AG10803 (cell line): ENCODE measurements around the gene EEIG1.

Experiments used
- DNase-seq: peaks from one replicate; pipeline ENCODE4 v3.0.0; 2010; ENCODE audit warnings: low read depth
- H3K4me3 ChIP-seq: 2 replicates; pipeline ENCODE4 v1.5.1; 2011; ENCODE audit warnings: mild to moderate bottlenecking, low read length, control low read depth
- TF ChIP-seq, protein P1 (sequence below): conservative IDR thresholded peaks from 2 replicates; pipeline ENCODE4 v1.5.1; 2011; ENCODE audit warnings: mild to moderate bottlenecking, low read length, control low read depth, inconsistent platforms

The EEIG1 gene

GRCh38 chr9:127979015-127979332 is 1.8 kb downstream of the EEIG1 start:
- H3K4me3 ChIP-seq: peak overlapping the region; percentile 89
- no peak for DNase-seq
- TF ChIP-seq, protein P1, sequence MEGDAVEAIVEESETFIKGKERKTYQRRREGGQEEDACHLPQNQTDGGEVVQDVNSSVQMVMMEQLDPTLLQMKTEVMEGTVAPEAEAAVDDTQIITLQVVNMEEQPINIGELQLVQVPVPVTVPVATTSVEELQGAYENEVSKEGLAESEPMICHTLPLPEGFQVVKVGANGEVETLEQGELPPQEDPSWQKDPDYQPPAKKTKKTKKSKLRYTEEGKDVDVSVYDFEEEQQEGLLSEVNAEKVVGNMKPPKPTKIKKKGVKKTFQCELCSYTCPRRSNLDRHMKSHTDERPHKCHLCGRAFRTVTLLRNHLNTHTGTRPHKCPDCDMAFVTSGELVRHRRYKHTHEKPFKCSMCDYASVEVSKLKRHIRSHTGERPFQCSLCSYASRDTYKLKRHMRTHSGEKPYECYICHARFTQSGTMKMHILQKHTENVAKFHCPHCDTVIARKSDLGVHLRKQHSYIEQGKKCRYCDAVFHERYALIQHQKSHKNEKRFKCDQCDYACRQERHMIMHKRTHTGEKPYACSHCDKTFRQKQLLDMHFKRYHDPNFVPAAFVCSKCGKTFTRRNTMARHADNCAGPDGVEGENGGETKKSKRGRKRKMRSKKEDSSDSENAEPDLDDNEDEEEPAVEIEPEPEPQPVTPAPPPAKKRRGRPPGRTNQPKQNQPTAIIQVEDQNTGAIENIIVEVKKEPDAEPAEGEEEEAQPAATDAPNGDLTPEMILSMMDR: no peak

GRCh38 chr9:127977884-127978647 is 2.7 kb downstream of the EEIG1 start:
- H3K4me3 ChIP-seq: peak overlapping the region; percentile 89
- TF ChIP-seq, protein P1: peak; percentile 22
- peak; percentile 85 for DNase-seq

DNA sequence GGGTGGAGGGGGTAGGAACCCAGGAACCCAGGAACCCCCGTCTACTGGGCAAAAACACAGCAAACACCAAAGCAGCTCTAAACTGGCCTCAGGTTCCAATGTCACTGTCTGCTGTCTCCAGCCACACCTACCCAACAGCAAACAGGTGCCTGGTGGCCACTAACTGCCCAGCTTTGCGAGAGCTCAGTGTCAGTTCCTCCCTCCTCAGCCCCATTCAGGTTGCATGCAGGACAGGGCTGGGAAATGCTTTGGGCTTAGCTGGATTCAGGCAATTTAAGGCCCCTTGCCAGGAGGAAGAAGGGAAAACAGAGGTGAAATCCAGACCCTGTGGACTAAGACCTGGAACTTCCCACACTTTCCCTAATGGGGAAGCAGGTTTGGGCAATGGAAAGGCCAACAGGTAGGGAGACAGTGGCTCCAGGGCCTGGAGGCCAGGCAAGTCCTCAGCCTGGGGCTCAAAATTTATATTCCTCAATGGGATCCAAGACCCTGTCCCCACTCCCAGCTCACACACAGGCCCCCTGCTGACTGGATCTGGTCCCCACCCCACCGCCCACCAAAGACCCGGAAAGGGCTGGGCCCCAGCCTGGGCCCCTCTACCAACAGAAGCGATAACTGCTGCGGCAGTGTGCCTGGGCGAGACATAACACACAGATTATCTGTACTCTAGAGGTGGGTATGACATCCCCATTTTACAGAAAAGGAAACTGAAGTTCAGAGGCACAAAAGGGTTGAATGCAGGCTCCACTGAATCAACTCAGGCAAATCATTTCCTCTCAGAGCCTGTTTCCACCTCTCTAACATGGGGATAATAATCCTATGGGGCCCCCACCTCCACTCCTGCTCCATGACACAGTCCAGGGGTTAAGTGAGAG is 3.5 kb downstream of the EEIG1 start:
- H3K4me3 ChIP-seq: peak overlapping the region; percentile 89
- TF ChIP-seq, protein P1: no peak
- no peak for DNase-seq

DNA sequence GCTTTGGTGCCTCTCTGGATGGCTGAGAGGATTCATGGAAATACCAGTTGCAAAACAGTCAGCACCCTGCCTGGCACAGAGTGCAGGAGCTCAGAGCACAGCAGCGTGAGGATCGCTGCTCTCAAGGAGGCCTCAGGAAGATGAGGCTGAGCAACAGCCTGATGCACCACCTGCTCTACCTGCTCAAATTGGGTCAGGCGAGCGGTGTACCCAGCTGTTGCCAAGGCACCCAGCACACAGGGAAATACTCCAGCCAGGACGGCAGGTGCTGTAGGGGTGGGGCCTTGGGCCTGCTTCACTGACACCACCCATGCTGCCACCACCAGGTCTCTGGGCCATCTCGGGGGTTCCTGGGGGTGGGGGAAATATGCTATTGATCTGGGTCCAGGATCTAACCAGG is 4.3 kb downstream of the EEIG1 start:
- TF ChIP-seq, protein P1: no peak
- H3K4me3 ChIP-seq: no peak overlapping the region
- DNase-seq: no peak

DNA sequence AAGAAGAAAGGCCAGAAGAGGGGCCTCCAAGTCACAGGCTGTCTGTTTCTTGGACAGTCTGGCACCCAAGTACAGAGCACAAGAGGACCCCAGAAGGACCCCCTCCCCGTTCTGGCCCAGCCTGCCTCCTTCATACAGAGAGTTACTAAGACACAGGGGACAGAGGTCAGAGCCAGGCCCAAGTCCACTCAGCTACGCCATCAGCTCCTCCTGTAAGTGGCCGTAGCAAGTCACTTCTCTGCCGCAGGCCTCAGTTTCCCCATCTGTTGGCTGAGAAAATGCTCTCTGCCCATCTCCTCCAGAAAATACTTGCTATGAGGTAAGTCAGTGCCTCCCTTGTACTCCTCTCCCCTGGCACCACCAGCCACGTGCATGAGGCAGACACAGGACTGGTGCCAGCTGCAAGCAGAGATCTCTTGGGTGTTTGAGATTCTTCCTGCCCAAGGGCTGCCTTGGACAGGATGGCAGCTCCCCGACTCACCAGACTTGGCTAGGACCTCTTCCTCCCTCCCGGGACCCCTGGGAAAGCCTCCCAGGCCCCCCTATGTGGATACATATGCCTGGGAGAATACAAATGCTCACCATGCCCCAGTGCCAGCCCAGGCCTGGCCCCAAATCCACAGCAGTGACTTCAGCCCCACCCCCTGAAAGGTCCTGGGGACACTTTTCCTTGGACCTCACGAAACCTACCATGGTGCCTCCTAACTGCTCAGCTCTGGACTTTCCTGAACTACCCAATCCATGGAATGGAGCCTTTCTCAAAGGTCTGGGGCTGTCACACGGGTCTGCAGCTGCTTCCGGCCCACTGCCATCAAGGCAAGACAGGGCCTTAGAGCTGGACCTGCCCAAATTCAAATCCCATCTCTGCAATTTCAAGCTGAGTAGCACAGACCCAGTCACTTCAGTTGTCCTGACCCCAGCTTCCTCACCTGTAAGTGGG is 5.1 kb downstream of the EEIG1 start:
- TF ChIP-seq, protein P1: no peak
- H3K4me3 ChIP-seq: no peak overlapping the region
- peak; percentile 46 for DNase-seq

DNA sequence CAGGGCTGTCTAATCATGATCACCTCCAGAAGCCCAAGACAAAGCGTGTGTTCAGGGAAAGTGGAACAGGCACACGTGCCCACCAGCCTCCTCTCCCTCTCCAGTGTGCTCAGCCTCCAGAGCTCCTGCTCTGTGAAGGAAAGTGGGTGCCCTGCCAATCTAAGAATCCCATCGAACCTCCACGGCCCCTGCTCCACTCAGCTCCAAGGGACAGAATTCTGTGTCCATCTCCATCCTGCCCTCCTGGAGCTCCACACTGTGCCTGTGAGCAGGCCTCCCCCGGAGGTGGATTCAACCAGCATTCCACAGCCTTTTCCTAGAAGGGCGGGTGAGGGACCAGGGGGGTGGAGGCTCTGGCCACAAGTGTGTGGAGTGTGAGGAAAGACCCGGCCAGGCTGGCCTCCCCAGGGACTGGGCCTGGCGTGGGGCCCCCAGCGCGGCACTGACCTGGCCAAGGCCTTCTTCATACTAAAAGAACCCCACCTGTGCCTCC is 6.0 kb downstream of the EEIG1 start:
- peak overlapping the region; percentile 28 for H3K4me3 ChIP-seq
- TF ChIP-seq, protein P1: no peak
- DNase-seq: peak; percentile 80
